ENCODE measurements around the gene PER1.

GRCh38 chr17:8104911-8105310, 47.3 kb downstream of the PER1 start:
- no peak for TF ChIP-seq CTCF (IDR thresholded peaks at IDR 0.05)
- no peak for TF ChIP-seq POLR2A (IDR thresholded peaks at IDR 0.05)

All from transverse colon (tissue), 3 donors.